Immature natural killer cell (primary cell): ENCODE results near the gene TSNAX. TPM values are rescaled to one million over a fixed set of nuclear protein-coding genes. Genes with fewer than 3 reads are reported as not detected.
"Not testable (repeated sequence)": the region's sequence is repeated elsewhere in the genome, so short reads cannot be mapped to it uniquely, and the experiment has no call there.

ENCODE experiments used
- DNase-seq, 3 donors: peaks; one replicate each; pipeline ENCODE4 v3.0.0; 2022; ENCODE audit warnings: mixed read lengths in 1 of 3
- H3K27ac Mint-ChIP-seq, 6 donors: one replicate each; pipeline ENCODE4 v1.8.0; 2020; ENCODE audit warnings: mixed read lengths in 6 of 6, mild to moderate bottlenecking in 5 of 6, inconsistent platforms in 4 of 6, moderate library complexity in 3 of 6
- H3K27me3 Mint-ChIP-seq, 3 donors: one replicate each; pipeline ENCODE4 v1.8.0; 2020 to 2021; ENCODE audit warnings: low read depth in 3 of 3, mild to moderate bottlenecking in 3 of 3, mixed read lengths in 3 of 3, moderate library complexity in 3 of 3, inconsistent platforms in 1 of 3
- H3K36me3 Mint-ChIP-seq, 3 donors: one replicate each; pipeline ENCODE4 v1.8.0; 2020; ENCODE audit warnings: mixed read lengths in 3 of 3, inconsistent platforms in 2 of 3, mild to moderate bottlenecking in 2 of 3
- H3K4me1 Mint-ChIP-seq, 2 donors: one replicate each; pipeline ENCODE4 v1.8.0; 2020; ENCODE audit warnings: inconsistent platforms in 2 of 2, mild to moderate bottlenecking in 2 of 2, mixed read lengths in 2 of 2, moderate library complexity in 1 of 2
- H3K4me3 Mint-ChIP-seq, 5 donors: one replicate each; pipeline ENCODE4 v1.8.0; 2020; ENCODE audit warnings: mild to moderate bottlenecking in 5 of 5, mixed read lengths in 5 of 5, inconsistent platforms in 3 of 5, moderate library complexity in 3 of 5
- H3K9me3 Mint-ChIP-seq, 6 donors: one replicate each; pipeline ENCODE4 v1.8.0; 2020; ENCODE audit warnings: mild to moderate bottlenecking in 6 of 6, mixed read lengths in 6 of 6, inconsistent platforms in 4 of 6, moderate library complexity in 3 of 6
- polyA plus RNA-seq, 3 donors: library from polyadenylated mRNA; unstranded; fragments of 300-500 nt; fragmentation: Illumina TruSeq; gene quantifications; one replicate each; pipeline ENCODE4 v1.2.3, GENCODE V29; 2021

TSNAX gene
- polyA plus RNA-seq, 3 donors from 2014 or later = 103 to 141 (median 122) TPM

- peaks cover 2 to 13% (median 5%) of the 10 kb centered on the region in 3 donors for H3K27me3 Mint-ChIP-seq
- H3K36me3 Mint-ChIP-seq, H3K27ac Mint-ChIP-seq, DNase-seq, H3K4me1 Mint-ChIP-seq, H3K4me3 Mint-ChIP-seq: not testable (repeated sequence)
- H3K9me3 Mint-ChIP-seq = peaks cover 3 to 25% (median 5%) of the 10 kb centered on the region in 6 donors
These were observed 25.3 kb upstream of the TSNAX start for GRCh38 chr1:231503168-231503567.

- Mint-ChIP-seq H3K4me1 (no peaks in the 10 kb centered on the region), H3K27me3 (peaks cover 0 to 12% (median 2%) of the 10 kb centered on the region in 3 donors), H3K4me3 (no peak overlapping the region), H3K27ac (no peak overlapping the region), H3K9me3 (no peaks in the 10 kb centered on the region), H3K36me3 (no peaks in the 10 kb centered on the region)
- DNase-seq = no peak
These were observed 20.8 kb upstream of the TSNAX start for GRCh38 chr1:231507476-231508355.

- H3K36me3 Mint-ChIP-seq = no peaks in the 10 kb centered on the region
- H3K27me3 Mint-ChIP-seq = peaks cover 0 to 11% (median 2%) of the 10 kb centered on the region in 3 donors
- no peaks in the 10 kb centered on the region for H3K9me3 Mint-ChIP-seq
- no peak overlapping the region for H3K27ac Mint-ChIP-seq
- DNase-seq = no peak
- H3K4me3 Mint-ChIP-seq = no peak overlapping the region
- H3K4me1 Mint-ChIP-seq = no peaks in the 10 kb centered on the region
These were observed 20.0 kb upstream of the TSNAX start for GRCh38 chr1:231508497-231508896.

GRCh38 chr1:231508941-231509340, 19.5 kb upstream of the TSNAX start:
- Mint-ChIP-seq H3K4me3 (no peak overlapping the region), H3K4me1 (no peaks in the 10 kb centered on the region), H3K9me3 (no peaks in the 10 kb centered on the region), H3K27ac (no peak overlapping the region), H3K27me3 (peaks cover 0 to 11% (median 2%) of the 10 kb centered on the region in 3 donors), H3K36me3 (no peaks in the 10 kb centered on the region)
- no peak for DNase-seq

- Mint-ChIP-seq H3K4me1 (no peaks in the 10 kb centered on the region), H3K27ac (no peak overlapping the region), H3K36me3 (no peaks in the 10 kb centered on the region), H3K4me3 (no peak overlapping the region), H3K27me3 (peaks cover 0 to 5% (median 5%) of the 10 kb centered on the region in 3 donors), H3K9me3 (no peaks in the 10 kb centered on the region)
- DNase-seq = no peak
These were observed 16.2 kb upstream of the TSNAX start for GRCh38 chr1:231512147-231512698.

- Mint-ChIP-seq H3K4me3 (no peak overlapping the region), H3K9me3 (no peaks in the 10 kb centered on the region), H3K27me3 (peaks cover 0 to 5% (median 5%) of the 10 kb centered on the region in 3 donors), H3K36me3 (no peaks in the 10 kb centered on the region), H3K27ac (no peak overlapping the region), H3K4me1 (no peaks in the 10 kb centered on the region)
- no peak for DNase-seq
These were observed 12.7 kb upstream of the TSNAX start for GRCh38 chr1:231515748-231516147.

- Mint-ChIP-seq H3K4me3 (no peak overlapping the region), H3K27me3 (peaks cover 0 to 5% (median 5%) of the 10 kb centered on the region in 3 donors), H3K27ac (no peak overlapping the region), H3K36me3 (no peaks in the 10 kb centered on the region), H3K4me1 (no peaks in the 10 kb centered on the region), H3K9me3 (no peaks in the 10 kb centered on the region)
- no peak for DNase-seq
These were observed 11.4 kb upstream of the TSNAX start for GRCh38 chr1:231517076-231517475.

GRCh38 chr1:231518485-231519034, 9.9 kb upstream of the TSNAX start:
- no peak for DNase-seq
- Mint-ChIP-seq H3K27me3 (peaks cover 0 to 5% (median 5%) of the 10 kb centered on the region in 3 donors), H3K9me3 (no peaks in the 10 kb centered on the region), H3K27ac (no peak overlapping the region), H3K36me3 (no peaks in the 10 kb centered on the region), H3K4me1 (no peaks in the 10 kb centered on the region), H3K4me3 (no peak overlapping the region)

GRCh38 chr1:231519166-231519565, 9.3 kb upstream of the TSNAX start:
- Mint-ChIP-seq H3K36me3 (no peaks in the 10 kb centered on the region), H3K4me3 (no peak overlapping the region), H3K27me3 (peaks cover 0 to 5% (median 5%) of the 10 kb centered on the region in 3 donors), H3K4me1 (no peaks in the 10 kb centered on the region), H3K9me3 (no peaks in the 10 kb centered on the region), H3K27ac (no peak overlapping the region)
- DNase-seq = no peak

- no peaks in the 10 kb centered on the region for H3K36me3 Mint-ChIP-seq
- no peaks in the 10 kb centered on the region for H3K4me1 Mint-ChIP-seq
- no peak for DNase-seq
- H3K27me3 Mint-ChIP-seq = peaks cover 0 to 2% (median 0%) of the 10 kb centered on the region in 3 donors
- H3K27ac Mint-ChIP-seq = no peak overlapping the region
- no peak overlapping the region for H3K4me3 Mint-ChIP-seq
- H3K9me3 Mint-ChIP-seq = no peaks in the 10 kb centered on the region
These were observed 6.4 kb upstream of the TSNAX start for GRCh38 chr1:231522038-231522437.

GRCh38 chr1:231522931-231523642, 5.4 kb upstream of the TSNAX start:
- H3K27me3 Mint-ChIP-seq = peaks cover 0 to 2% (median under 1%) of the 10 kb centered on the region in 3 donors
- no peaks in the 10 kb centered on the region for H3K9me3 Mint-ChIP-seq
- H3K27ac Mint-ChIP-seq = no peak overlapping the region
- DNase-seq = no peak
- H3K4me1 Mint-ChIP-seq = peaks cover 8% of the 10 kb centered on the region in 2 donors
- no peak overlapping the region for H3K4me3 Mint-ChIP-seq
- H3K36me3 Mint-ChIP-seq = no peaks in the 10 kb centered on the region

GRCh38 chr1:231523816-231524215, 4.7 kb upstream of the TSNAX start:
- peaks cover 12 to 15% of the 10 kb centered on the region in 2 donors for H3K4me1 Mint-ChIP-seq
- H3K27ac Mint-ChIP-seq = no peak overlapping the region
- no peak for DNase-seq
- H3K9me3 Mint-ChIP-seq = no peaks in the 10 kb centered on the region
- H3K4me3 Mint-ChIP-seq = no peak overlapping the region
- H3K27me3 Mint-ChIP-seq = peaks cover 4 to 9% (median 8%) of the 10 kb centered on the region in 3 donors
- H3K36me3 Mint-ChIP-seq = no peaks in the 10 kb centered on the region

GRCh38 chr1:231526536-231526935, 1.9 kb upstream of the TSNAX start:
- H3K27me3 Mint-ChIP-seq = peaks cover 9 to 20% (median 19%) of the 10 kb centered on the region in 3 donors
- no peaks in the 10 kb centered on the region for H3K9me3 Mint-ChIP-seq
- peaks cover 0 to 10% (median 5%) of the 10 kb centered on the region in 3 donors for H3K36me3 Mint-ChIP-seq
- no peak for DNase-seq
- H3K4me1 Mint-ChIP-seq = peaks cover 36 to 39% of the 10 kb centered on the region in 2 donors
- H3K27ac Mint-ChIP-seq = peak overlapping the region in 3 of 6 donors; percentile 6 to 98 (median 22)
- peak overlapping the region in 2 of 5 donors; percentile 4 to 44 for H3K4me3 Mint-ChIP-seq
